Esophagus (tissue), 2 donors: ENCODE data around the gene AFF3. TPM values are rescaled to one million over a fixed set of nuclear protein-coding genes. Genes with fewer than 3 reads are reported as not detected.

Source experiments
- H3K27ac ChIP-seq, 2 donors: one replicate each; pipeline ENCODE4 v1.5.1; 2013; ENCODE audit warnings: low read depth in 2 of 2, mild to moderate bottlenecking in 2 of 2, inconsistent platforms in 1 of 2, low read length in 1 of 2, moderate library complexity in 1 of 2
- H3K27me3 ChIP-seq, 2 donors: one replicate each; pipeline ENCODE4 v1.6.1; 2013; ENCODE audit warnings: low read length in 2 of 2, control low read depth in 1 of 2, mild to moderate bottlenecking in 1 of 2; ENCODE audit not compliant: insufficient read depth in 2 of 2, control insufficient read depth in 1 of 2
- H3K36me3 ChIP-seq, 2 donors: one replicate each; pipeline ENCODE4 v1.6.1; 2013; ENCODE audit warnings: low read length in 1 of 2; ENCODE audit not compliant: control insufficient read depth in 2 of 2, insufficient read depth in 2 of 2
- H3K4me1 ChIP-seq, 2 donors: one replicate each; pipeline ENCODE4 v1.6.1; 2013; ENCODE audit warnings: low read length in 1 of 2; ENCODE audit not compliant: control insufficient read depth in 2 of 2, insufficient read depth in 2 of 2
- H3K4me3 ChIP-seq, 2 donors: one replicate each; pipeline ENCODE4 v1.5.1; 2013; ENCODE audit warnings: low read length in 2 of 2, mild to moderate bottlenecking in 2 of 2, low read depth in 1 of 2, moderate library complexity in 1 of 2
- H3K9me3 ChIP-seq, 2 donors: one replicate each; pipeline ENCODE4 v1.6.1; 2013; ENCODE audit warnings: mild to moderate bottlenecking in 2 of 2, low read depth in 1 of 2, low read length in 1 of 2, moderate library complexity in 1 of 2; ENCODE audit not compliant: control insufficient read depth in 2 of 2, insufficient read depth in 1 of 2
- WGBS, 2 donors: extraction: QIAGEN DNeasy Blood & Tissue Kit; methylation state at CpG; one replicate each; pipeline ENCODE4 v1.1.7; 2013; 5-methylcytosine and 5-hydroxymethylcytosine counted together
- polyA plus RNA-seq, 2 donors: library from polyadenylated mRNA; stranded (reverse); fragments of 200-250 nt; gene quantifications; one replicate each; pipeline ENCODE4 v1.2.3, GENCODE V29; 2013
- donor health status: healthy with polysubstance abuse.
- donor health status: Bipolar disorder and iron deficiency.

Gene AFF3
- polyA plus RNA-seq, 2 donors, result 1.0 to 1.1 TPM

GRCh38 chr2:99545066-99545465 is 597.3 kb downstream of the AFF3 start:
- no peaks in the 10 kb centered on the region for H3K4me1 ChIP-seq

GRCh38 chr2:99544608-99545007 is 597.8 kb downstream of the AFF3 start:
- Histone ChIP-seq H3K27ac (no peak overlapping the region), H3K36me3 (no peaks in the 10 kb centered on the region), H3K27me3 (no peaks in the 10 kb centered on the region), H3K9me3 (no peaks in the 10 kb centered on the region), H3K4me3 (no peak overlapping the region), H3K4me1 (no peaks in the 10 kb centered on the region)
- 73 to 76% methylated on average over 6 of the region's 6 CpGs for whole genome bisulfite sequencing, 2 donors

More at GRCh38 chr2:99545066-99545465, 597.3 kb downstream of the AFF3 start:
- no peak overlapping the region for H3K4me3 ChIP-seq
- no peak overlapping the region for H3K27ac ChIP-seq
- no peaks in the 10 kb centered on the region for H3K9me3 ChIP-seq
- WGBS, 2 donors, result 65 to 78% methylated on average over 1 of the region's 1 CpG
- H3K36me3 ChIP-seq, result no peaks in the 10 kb centered on the region
- no peaks in the 10 kb centered on the region for H3K27me3 ChIP-seq

GRCh38 chr2:99543247-99543646 is 599.1 kb downstream of the AFF3 start:
- Histone ChIP-seq H3K9me3 (no peaks in the 10 kb centered on the region), H3K4me1 (no peaks in the 10 kb centered on the region), H3K27me3 (no peaks in the 10 kb centered on the region), H3K27ac (no peak overlapping the region), H3K36me3 (no peaks in the 10 kb centered on the region), H3K4me3 (no peak overlapping the region)
- 58 to 71% methylated on average over 1 of the region's 1 CpG for WGBS, 2 donors

GRCh38 chr2:99537910-99538485 is 604.4 kb downstream of the AFF3 start:
- Histone ChIP-seq H3K4me3 (no peak overlapping the region), H3K4me1 (no peaks in the 10 kb centered on the region), H3K27me3 (no peaks in the 10 kb centered on the region), H3K27ac (no peak overlapping the region), H3K36me3 (no peaks in the 10 kb centered on the region), H3K9me3 (no peaks in the 10 kb centered on the region)
- 68 to 80% methylated on average over 4 of the region's 4 CpGs for WGBS, 2 donors

GRCh38 chr2:99524056-99524455 is 618.3 kb downstream of the AFF3 start:
- Histone ChIP-seq H3K36me3 (no peaks in the 10 kb centered on the region), H3K9me3 (no peaks in the 10 kb centered on the region), H3K4me1 (no peaks in the 10 kb centered on the region), H3K4me3 (no peak overlapping the region), H3K27ac (no peak overlapping the region), H3K27me3 (no peaks in the 10 kb centered on the region)
- 77 to 96% methylated on average over 2 of the region's 2 CpGs for WGBS, 2 donors

GRCh38 chr2:99522157-99522556 is 620.2 kb downstream of the AFF3 start:
- H3K27ac ChIP-seq, result no peak overlapping the region
- no peaks in the 10 kb centered on the region for H3K4me1 ChIP-seq
- H3K4me3 ChIP-seq, result no peak overlapping the region
- no peaks in the 10 kb centered on the region for H3K36me3 ChIP-seq
- no peaks in the 10 kb centered on the region for H3K27me3 ChIP-seq
- no peaks in the 10 kb centered on the region for H3K9me3 ChIP-seq
- WGBS, 2 donors, result 92% methylated on average over 2 of the region's 2 CpGs

GRCh38 chr2:99520813-99521212 is 621.6 kb downstream of the AFF3 start:
- no peaks in the 10 kb centered on the region for H3K4me1 ChIP-seq
- H3K27me3 ChIP-seq, result no peaks in the 10 kb centered on the region
- H3K36me3 ChIP-seq, result no peaks in the 10 kb centered on the region
- H3K4me3 ChIP-seq, result no peak overlapping the region
- 72% methylated on average over 3 of the region's 3 CpGs for WGBS, 2 donors
- no peaks in the 10 kb centered on the region for H3K9me3 ChIP-seq
- H3K27ac ChIP-seq, result no peak overlapping the region

GRCh38 chr2:99520195-99520594 is 622.2 kb downstream of the AFF3 start:
- Histone ChIP-seq H3K4me3 (no peak overlapping the region), H3K27me3 (no peaks in the 10 kb centered on the region), H3K36me3 (no peaks in the 10 kb centered on the region), H3K9me3 (no peaks in the 10 kb centered on the region), H3K4me1 (no peaks in the 10 kb centered on the region), H3K27ac (no peak overlapping the region)
- WGBS, 2 donors, result 91 to 96% methylated on average over 4 of the region's 4 CpGs

GRCh38 chr2:99514357-99514756 is 628.0 kb downstream of the AFF3 start:
- WGBS, 2 donors, result 75 to 87% methylated on average over 4 of the region's 4 CpGs
- no peaks in the 10 kb centered on the region for H3K4me1 ChIP-seq
- H3K36me3 ChIP-seq, result no peaks in the 10 kb centered on the region
- no peaks in the 10 kb centered on the region for H3K27me3 ChIP-seq
- H3K27ac ChIP-seq, result no peak overlapping the region
- no peak overlapping the region for H3K4me3 ChIP-seq
- H3K9me3 ChIP-seq, result no peaks in the 10 kb centered on the region

- H3K9me3 ChIP-seq, result no peaks in the 10 kb centered on the region
- H3K36me3 ChIP-seq, result no peaks in the 10 kb centered on the region
- H3K4me3 ChIP-seq, result no peak overlapping the region
- H3K27ac ChIP-seq, result no peak overlapping the region
- 26 to 61% methylated on average over 1 of the region's 1 CpG for WGBS, 2 donors
- no peaks in the 10 kb centered on the region for H3K27me3 ChIP-seq
- no peaks in the 10 kb centered on the region for H3K4me1 ChIP-seq
These were observed 630.2 kb downstream of the AFF3 start for GRCh38 chr2:99512181-99512591.
